K562 (cell line): ENCODE results near the gene GPR108. TPM values are rescaled to one million over a fixed set of nuclear protein-coding genes. Genes with fewer than 3 reads are reported as not detected.

Experiments used
- HEY1 ChIP-seq: fragments of 250-450 bp; sonication (Bioruptor Pico); IDR thresholded peaks from 2 replicates; pipeline ENCODE4 v1.5.0; 2020; ENCODE audit warnings: mild to moderate bottlenecking, moderate library complexity, borderline replicate concordance
- MGA ChIP-seq: fragments of 450-650 bp; IDR thresholded peaks from 2 replicates; pipeline ENCODE4 v1.6.1; 2016; ENCODE audit warnings: mild to moderate bottlenecking, moderate library complexity
- PHTF2 ChIP-seq: fragments of 250-450 bp; sonication (Bioruptor Pico); IDR thresholded peaks from 2 replicates; pipeline ENCODE4 v1.5.0; 2021; ENCODE audit warnings: mild to moderate bottlenecking
- RREB1 ChIP-seq: fragments of 250-450 bp; sonication (Bioruptor Pico); IDR thresholded peaks from 2 replicates; pipeline ENCODE4 v1.4.0; 2020
- TBL1XR1 ChIP-seq, 2 experiments: IDR thresholded peaks; 2 replicates each; pipeline ENCODE4 v1.6.1; 2012; ENCODE audit warnings: improper control_type of control experiment in 2 of 2, low read length in 2 of 2, mild to moderate bottlenecking in 1 of 2
- ZNF449 ChIP-seq: fragments of 250-450 bp; sonication (Bioruptor Pico); IDR thresholded peaks from 2 replicates; pipeline ENCODE4 v1.8.0; 2022; ENCODE audit warnings: moderate library complexity, mild to moderate bottlenecking, inconsistent platforms
- polyA plus RNA-seq, 8 experiments: library from polyadenylated mRNA; depleted of rRNA in 4 of 8; stranded (reverse) in 5 of 8; unstranded in 3 of 8; fragments of >200 nt; fragmentation: Nextera tagmentation in 2 of 8; fragmentation: Illumina TruSeq in 1 of 8; extraction: Ambion mirVana in 2 of 8; extraction: Trizol in 1 of 8; gene quantifications; 2 replicates each; pipeline versions ENCODE4 v1.2.1 to v1.2.3, GENCODE V29; 2011 to 2014; ENCODE audit warnings: inconsistent platforms in 1 of 8, missing spikeins in 1 of 8
- total RNA-seq, 7 experiments: library from RNA; depleted of rRNA in 6 of 7; stranded (reverse); fragments of >200 nt in 6 of 7; fragmentation: Illumina TruSeq in 2 of 7; extraction: Trizol in 2 of 7; gene quantifications; 2 replicates each; pipeline versions ENCODE4 v1.2.1 to v1.2.3, GENCODE V29; 2011 to 2021; ENCODE audit warnings: low replicate concordance in 1 of 7

Gene GPR108
- total and polyA plus RNA-seq, 9 of the 15 experiments (the other 6 are each of a cell fraction or from before 2014, with no cell fraction given), result 2.4 to 33.2 (median 24.4) TPM

- peak; percentile 97 for TF ChIP-seq MGA
- TF ChIP-seq HEY1 (CRISPR knock-in tag), result no peak
- TF ChIP-seq ZNF449, result no peak
- TF ChIP-seq RREB1 (CRISPR knock-in tag), result 0 out of 2 replicates have a peak, but pooled peaks have one; percentile 24
- TF ChIP-seq TBL1XR1 (IDR thresholded peaks at IDR 0.05; ENCODE audit: low read length in 2 of 2), result no peak
- no peak for TF ChIP-seq PHTF2 (CRISPR knock-in tag)
These were observed 16.0 kb upstream of the GPR108 start (continued) for GRCh38 chr19:6753178-6754031.
